ENCODE results near the gene SLC25A1. TPM values are rescaled to one million over a fixed set of nuclear protein-coding genes. Genes with fewer than 3 reads are reported as not detected.

The SLC25A1 gene
- total RNA-seq, 2 experiments from 2014 or later = 56.4 to 57.6 TPM

DNA sequence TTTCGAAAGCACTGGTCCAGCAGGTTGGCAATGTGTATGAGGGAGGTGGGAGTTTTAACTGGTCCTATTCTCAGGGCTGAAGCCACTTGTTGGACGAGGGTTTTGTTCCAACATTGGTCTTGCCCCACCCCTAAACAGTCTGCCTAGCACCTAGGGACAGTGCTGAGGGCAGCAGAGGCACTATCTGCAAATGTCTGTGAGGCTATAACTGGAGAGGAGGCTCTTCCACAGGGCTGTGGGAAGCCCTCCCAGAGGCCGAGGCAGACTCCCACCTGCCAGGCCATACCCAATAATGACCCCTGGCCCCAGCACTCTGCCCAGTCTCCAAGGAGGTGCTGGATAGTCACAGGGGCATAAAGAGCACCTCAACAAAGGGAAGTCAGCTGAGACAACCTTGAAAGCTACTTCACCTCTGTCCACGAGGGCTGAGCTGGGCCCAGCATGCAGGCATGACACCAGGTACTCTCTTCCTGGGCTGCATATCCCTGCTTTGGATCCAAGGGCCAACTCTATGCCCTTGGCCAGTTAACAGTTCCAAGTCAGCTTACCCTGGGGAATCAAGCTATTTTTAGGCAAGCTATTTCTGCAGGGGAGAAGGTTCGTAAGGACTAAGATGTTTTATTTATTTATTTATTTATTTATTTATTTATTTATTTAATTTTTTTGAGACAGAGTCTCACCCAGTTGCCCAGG lies 40.2 kb upstream of the SLC25A1 start:
- Mint-ChIP-seq H3K36me3 (ENCODE audit: low read depth) (no peaks in the 10 kb centered on the region), H3K4me1 (ENCODE audit: low read depth) (peaks cover 4% of the 10 kb centered on the region), H3K27ac (no peak overlapping the region), H3K27me3 (no peaks in the 10 kb centered on the region), H3K9me3 (no peaks in the 10 kb centered on the region), H3K4me3 (no peak overlapping the region)
- ChIA-PET POLR2A (no interaction called here), CTCF (interaction anchor here (1.0 to 1.4 kb wide), 2 partner anchors 13 kb away, joined by 4 read pairs; no protein-coding TSS in a partner anchor)
- intact Hi-C loops (cut with micrococcal nuclease) = no loop called here
- no peak for DNase-seq
- ATAC-seq = no peak
- TF ChIP-seq, protein P1, sequence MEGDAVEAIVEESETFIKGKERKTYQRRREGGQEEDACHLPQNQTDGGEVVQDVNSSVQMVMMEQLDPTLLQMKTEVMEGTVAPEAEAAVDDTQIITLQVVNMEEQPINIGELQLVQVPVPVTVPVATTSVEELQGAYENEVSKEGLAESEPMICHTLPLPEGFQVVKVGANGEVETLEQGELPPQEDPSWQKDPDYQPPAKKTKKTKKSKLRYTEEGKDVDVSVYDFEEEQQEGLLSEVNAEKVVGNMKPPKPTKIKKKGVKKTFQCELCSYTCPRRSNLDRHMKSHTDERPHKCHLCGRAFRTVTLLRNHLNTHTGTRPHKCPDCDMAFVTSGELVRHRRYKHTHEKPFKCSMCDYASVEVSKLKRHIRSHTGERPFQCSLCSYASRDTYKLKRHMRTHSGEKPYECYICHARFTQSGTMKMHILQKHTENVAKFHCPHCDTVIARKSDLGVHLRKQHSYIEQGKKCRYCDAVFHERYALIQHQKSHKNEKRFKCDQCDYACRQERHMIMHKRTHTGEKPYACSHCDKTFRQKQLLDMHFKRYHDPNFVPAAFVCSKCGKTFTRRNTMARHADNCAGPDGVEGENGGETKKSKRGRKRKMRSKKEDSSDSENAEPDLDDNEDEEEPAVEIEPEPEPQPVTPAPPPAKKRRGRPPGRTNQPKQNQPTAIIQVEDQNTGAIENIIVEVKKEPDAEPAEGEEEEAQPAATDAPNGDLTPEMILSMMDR (IDR thresholded peaks at IDR 0.05) = no peak

DNA sequence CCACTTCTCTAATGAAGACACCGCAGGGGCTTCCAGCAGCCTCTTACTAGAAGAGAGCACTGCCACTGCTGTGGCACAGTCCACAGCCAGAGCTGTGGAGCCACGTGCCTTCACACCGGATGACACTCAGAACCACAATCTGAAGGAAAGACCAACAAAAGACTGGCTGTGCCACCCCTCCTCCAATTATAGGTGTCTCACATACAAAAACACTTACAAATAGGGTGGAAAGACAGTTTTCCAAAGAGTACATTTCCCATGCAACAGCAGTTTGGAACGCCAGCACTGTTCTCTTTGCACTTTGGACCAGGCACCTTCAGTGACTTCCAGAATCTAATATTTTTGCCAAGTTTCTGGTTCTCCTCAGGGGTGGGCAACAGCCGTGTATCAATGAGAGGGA lies 38.0 kb upstream of the SLC25A1 start:
- DNase-seq = no peak
- ATAC-seq = no peak
- peaks cover 4% of the 10 kb centered on the region for H3K4me1 Mint-ChIP-seq (ENCODE audit: low read depth)
- no peaks in the 10 kb centered on the region for H3K9me3 Mint-ChIP-seq
- no peaks in the 10 kb centered on the region for H3K36me3 Mint-ChIP-seq (ENCODE audit: low read depth)
- H3K27me3 Mint-ChIP-seq = no peaks in the 10 kb centered on the region
- TF ChIP-seq, protein P1 (IDR thresholded peaks at IDR 0.05) = no peak
- intact Hi-C loops (cut with micrococcal nuclease) = no loop called here
- POLR2A ChIA-PET = no interaction called here
- H3K27ac Mint-ChIP-seq = no peak overlapping the region
- H3K4me3 Mint-ChIP-seq = no peak overlapping the region
- CTCF ChIA-PET = no interaction called here

DNA sequence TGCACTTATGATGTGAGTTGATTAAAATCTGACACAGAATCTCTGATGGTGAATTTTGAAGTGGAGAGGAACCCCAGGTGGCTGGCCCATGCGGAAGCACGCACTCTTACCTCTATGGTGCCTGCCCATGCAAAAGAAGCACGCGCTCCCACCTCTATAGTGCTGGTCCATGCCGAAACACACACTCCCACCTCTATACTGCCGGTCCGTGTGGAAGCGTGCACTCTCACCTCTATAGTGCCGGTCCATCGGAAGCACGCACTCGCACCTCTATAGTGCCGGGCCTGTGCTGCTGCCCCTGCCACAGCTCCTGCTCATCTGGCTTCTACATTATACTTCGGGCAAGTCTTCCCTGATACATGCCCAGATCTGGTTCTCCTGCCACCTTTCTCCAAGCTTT lies 36.8 kb upstream of the SLC25A1 start:
- POLR2A ChIA-PET = no interaction called here
- intact Hi-C loops (cut with micrococcal nuclease) = no loop called here
- TF ChIP-seq, protein P1 (IDR thresholded peaks at IDR 0.05) = no peak
- H3K4me3 Mint-ChIP-seq = no peak overlapping the region
- H3K36me3 Mint-ChIP-seq (ENCODE audit: low read depth) = no peaks in the 10 kb centered on the region
- peaks cover 3% of the 10 kb centered on the region for H3K27me3 Mint-ChIP-seq
- H3K27ac Mint-ChIP-seq = no peak overlapping the region
- CTCF ChIA-PET = no interaction called here
- H3K9me3 Mint-ChIP-seq = no peaks in the 10 kb centered on the region
- ATAC-seq (no peak), DNase-seq (no peak)
- H3K4me1 Mint-ChIP-seq (ENCODE audit: low read depth) = peaks cover 4% of the 10 kb centered on the region

DNA sequence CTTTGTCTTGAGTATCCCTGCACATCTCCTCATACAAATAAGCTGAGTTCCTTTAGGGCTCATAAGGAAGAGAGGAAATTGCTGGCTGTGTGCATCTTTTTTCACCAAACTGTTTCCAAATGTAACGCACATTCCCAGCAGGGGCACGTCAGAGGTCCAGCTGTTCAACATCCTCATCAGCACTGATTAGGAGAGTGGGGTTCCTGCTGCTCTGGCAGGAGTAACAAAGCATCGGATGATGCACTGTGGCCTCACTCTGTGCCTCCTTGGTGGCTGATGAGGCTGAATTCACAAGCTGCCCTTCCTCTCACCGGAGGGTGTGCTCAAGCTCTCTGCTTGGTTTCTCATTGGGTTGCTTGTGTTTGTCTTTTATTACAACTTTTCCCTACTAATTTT lies 35.5 kb upstream of the SLC25A1 start:
- POLR2A ChIA-PET = interaction anchor here (0.5 kb wide), 1 partner anchor 71 kb away, joined by 3 read pairs; no protein-coding TSS in a partner anchor
- peaks cover 4% of the 10 kb centered on the region for H3K4me1 Mint-ChIP-seq (ENCODE audit: low read depth)

More for the DNA sequence above, 35.5 kb upstream of the SLC25A1 start:
- TF ChIP-seq, protein P1 (IDR thresholded peaks at IDR 0.05) = no peak
- CTCF ChIA-PET = interaction anchor here (0.9 to 1.3 kb wide), 2 partner anchors 8 to 9 kb away, joined by 3 to 4 read pairs; no protein-coding TSS in a partner anchor
- no peak for ATAC-seq
- intact Hi-C loops (cut with micrococcal nuclease) = no loop called here
- H3K9me3 Mint-ChIP-seq = no peaks in the 10 kb centered on the region
- H3K27me3 Mint-ChIP-seq = peaks cover 9% of the 10 kb centered on the region
- no peak for DNase-seq
- no peak overlapping the region for H3K4me3 Mint-ChIP-seq
- H3K36me3 Mint-ChIP-seq (ENCODE audit: low read depth) = no peaks in the 10 kb centered on the region
- no peak overlapping the region for H3K27ac Mint-ChIP-seq

Measured in activated CD8-positive, alpha-beta T cell treated with anti-CD3 and anti-CD28 coated beads for 36 hours (primary cell).